HCT116 (cell line): ENCODE results near the gene COX6B2. TPM values are rescaled to one million over a fixed set of nuclear protein-coding genes. Genes with fewer than 3 reads are reported as not detected.

Experiments used
- ATAC-seq: fragments of 200-7000 bp; cut with Tn5 transposase; 2 replicates; pipeline ENCODE4 v1.9.1; 2020; ENCODE audit warnings: mild to moderate bottlenecking, moderate library complexity
- BruUV-seq: library from RNA; stranded (reverse); fragments of 400-500 nt; replicated peaks from 2 replicates; lab custom pipeline; 2021; lab: Mats Ljungman, UMichigan
- CTCF ChIA-PET: fragments of 300-600 bp; sonication (Branson Sonifier 250); formaldehyde crosslinking; loops from one replicate; lab custom pipeline; 2021; ENCODE audit warnings: antibody characterized with exemption; lab: Charles Lee
- POLR2A ChIA-PET: fragments of 300-600, 350-600 bp; sonication (Branson Sonifier 250); formaldehyde crosslinking; loops from one replicate; lab custom pipeline; 2021; ENCODE audit warnings: antibody characterized with exemption; lab: Charles Lee
- RAD21 ChIA-PET, 2 experiments: fragments of 300-600 bp; sonication (Branson Sonifier 250); formaldehyde crosslinking; loops; one replicate each; lab custom pipeline; 2023; ENCODE audit warnings: low total read pairs in 2 of 2; ENCODE audit not compliant: uncharacterized antibody in 2 of 2, unreplicated experiment in 2 of 2, low non-redundant PET in 1 of 2; lab: Charles Lee
- DNase-seq: peaks from one replicate; pipeline ENCODE4 v3.0.0-alpha.2; 2010; ENCODE audit warnings: low read depth, low spot score
- H2AFZ ChIP-seq: fragments of 200-600 bp; shearing (Covaris generic), sonication (generic); 2 replicates; pipeline ENCODE4 v1.6.1; 2017; ENCODE audit warnings: low read depth, mixed run types, mixed read lengths, antibody characterized with exemption, low read length; ENCODE audit not compliant: poor library complexity, severe bottlenecking
- H3K27ac ChIP-seq: 2 replicates; pipeline ENCODE4 v1.5.1; 2012; ENCODE audit warnings: low read depth, low read length
- H3K27me3 ChIP-seq: fragments of 200-600 bp; sonication (generic); 2 replicates; pipeline ENCODE4 v1.6.1; 2016; ENCODE audit warnings: mixed run types, low read length, mixed read lengths; ENCODE audit not compliant: insufficient read depth
- H3K36me3 ChIP-seq, 2 experiments: fragments of 200-500 bp in 1 of 2; fragments of 200-600 bp in 1 of 2; sonication (Bioruptor generic) in 1 of 2; sonication (generic) in 1 of 2; 2 replicates each; pipeline versions ENCODE4 v1.5.1 to v1.6.1; 2014 to 2016; ENCODE audit warnings: low read length in 2 of 2, inconsistent platforms in 1 of 2, mixed read lengths in 1 of 2, mixed run types in 1 of 2; ENCODE audit not compliant: insufficient read depth in 2 of 2, control insufficient read depth in 1 of 2
- H3K4me1 ChIP-seq, 2 experiments: fragments of 200-600 bp in 1 of 2; sonication (generic) in 1 of 2; 2 replicates each; pipeline versions ENCODE4 v1.5.1 to v1.6.1; 2012 to 2017; ENCODE audit warnings: low read length in 2 of 2, inconsistent platforms in 1 of 2, mild to moderate bottlenecking in 1 of 2, mixed read lengths in 1 of 2, mixed run types in 1 of 2, moderate library complexity in 1 of 2; ENCODE audit not compliant: insufficient read depth in 2 of 2, control insufficient read depth in 1 of 2
- H3K4me2 ChIP-seq: fragments of 200-600 bp; sonication (generic); 2 replicates; pipeline ENCODE4 v1.6.1; 2017; ENCODE audit warnings: mixed run types, low read length, mixed read lengths
- H3K4me3 ChIP-seq, 2 experiments: fragments of 200-600 bp in 1 of 2; sonication (generic) in 1 of 2; replicated peaks in 1 of 2; 2 replicates each; pipeline ENCODE4 v1.5.1; 2011 to 2016; ENCODE audit warnings: low read length in 2 of 2, control low read depth in 1 of 2, low read depth in 1 of 2, mild to moderate bottlenecking in 1 of 2, mixed read lengths in 1 of 2, mixed run types in 1 of 2
- H3K79me2 ChIP-seq: fragments of 200-600 bp; sonication (generic); 2 replicates; pipeline ENCODE4 v1.6.1; 2017; ENCODE audit warnings: mild to moderate bottlenecking, mixed run types, low read length, moderate library complexity, mixed read lengths; ENCODE audit not compliant: insufficient read depth
- H3K9ac ChIP-seq: fragments of 200-600 bp; sonication (generic); 2 replicates; pipeline ENCODE4 v1.6.1; 2016; ENCODE audit warnings: low read length, mixed read lengths
- H3K9me2 ChIP-seq: fragments of 200-600 bp; sonication (generic), shearing (Covaris generic); 2 replicates; pipeline ENCODE4 v1.6.1; 2017; ENCODE audit warnings: mixed run types, mild to moderate bottlenecking, moderate library complexity; ENCODE audit not compliant: insufficient read depth
- H3K9me3 ChIP-seq, 2 experiments: fragments of 200-500 bp in 1 of 2; fragments of 200-600 bp in 1 of 2; sonication (Bioruptor generic) in 1 of 2; sonication (generic) in 1 of 2; 2 replicates each; pipeline ENCODE4 v1.6.1; 2014 to 2017; ENCODE audit warnings: low read length in 2 of 2, mixed read lengths in 2 of 2, inconsistent platforms in 1 of 2, low read depth in 1 of 2, mild to moderate bottlenecking in 1 of 2, mixed run types in 1 of 2, moderate library complexity in 1 of 2; ENCODE audit not compliant: control insufficient read depth in 1 of 2, insufficient read depth in 1 of 2
- H4K20me1 ChIP-seq: fragments of 200-600 bp; sonication (generic), shearing (Covaris generic); 2 replicates; pipeline ENCODE4 v1.6.1; 2017; ENCODE audit warnings: mixed run types, mild to moderate bottlenecking, moderate library complexity; ENCODE audit not compliant: insufficient read depth
- ATF3 ChIP-seq: IDR thresholded peaks from 2 replicates; pipeline ENCODE4 v1.6.1; 2012
- CBX3 ChIP-seq: IDR thresholded peaks from 2 replicates; pipeline ENCODE4 v1.6.1; 2012; ENCODE audit warnings: low read depth
- CEBPB ChIP-seq: IDR thresholded peaks from 2 replicates; pipeline ENCODE4 v1.6.1; 2012; ENCODE audit warnings: low read depth
- CTCF ChIP-seq, 3 experiments: fragments of 200-600 bp in 1 of 3; sonication (generic) in 1 of 3; IDR thresholded peaks in 2 of 3; conservative IDR thresholded peaks in 1 of 3; 2 replicates each; pipeline ENCODE4 v1.5.1; 2012 to 2017; ENCODE audit warnings: low read depth in 2 of 3, low read length in 2 of 3, antibody characterized with exemption in 1 of 3, borderline replicate concordance in 1 of 3, control low read depth in 1 of 3, mild to moderate bottlenecking in 1 of 3, mixed read lengths in 1 of 3, mixed run types in 1 of 3, moderate library complexity in 1 of 3; ENCODE audit not compliant: insufficient read depth in 1 of 3
- EGR1 ChIP-seq: IDR thresholded peaks from 2 replicates; pipeline ENCODE4 v1.6.1; 2012; ENCODE audit warnings: low read depth
- ELF1 ChIP-seq: IDR thresholded peaks from 2 replicates; pipeline ENCODE4 v1.6.1; 2012; ENCODE audit warnings: low read depth, borderline replicate concordance
- EZH2 ChIP-seq: fragments of 200-600 bp; sonication (generic); IDR thresholded peaks from 2 replicates; pipeline ENCODE4 v1.6.1; 2017; ENCODE audit warnings: antibody characterized with exemption, mixed run types
- EZH2phosphoT487 ChIP-seq: fragments of 200-600 bp; IDR thresholded peaks from 2 replicates; pipeline ENCODE4 v1.6.1; 2018; ENCODE audit warnings: antibody characterized with exemption, borderline replicate concordance
- FOSL1 ChIP-seq: IDR thresholded peaks from 2 replicates; pipeline ENCODE4 v1.6.1; 2012; ENCODE audit warnings: low read depth
- JUND ChIP-seq: IDR thresholded peaks from 2 replicates; pipeline ENCODE4 v1.6.1; 2012
- MAX ChIP-seq: IDR thresholded peaks from 2 replicates; pipeline ENCODE4 v1.6.1; 2012
- POLR2A ChIP-seq: IDR thresholded peaks from 2 replicates; pipeline ENCODE4 v1.7.0; 2011; ENCODE audit warnings: borderline replicate concordance; ENCODE audit not compliant: insufficient read depth, insufficient read length; ENCODE audit errors: extremely low read depth
- POLR2AphosphoS5 ChIP-seq: IDR thresholded peaks from 2 replicates; pipeline ENCODE4 v1.6.1; 2011; ENCODE audit warnings: mild to moderate bottlenecking, low read depth, low read length, moderate library complexity
- RAD21 ChIP-seq: IDR thresholded peaks from 2 replicates; pipeline ENCODE4 v1.6.1; 2012; ENCODE audit warnings: low read depth, mild to moderate bottlenecking
- SP1 ChIP-seq: IDR thresholded peaks from 2 replicates; pipeline ENCODE4 v1.6.1; 2012; ENCODE audit warnings: low read depth
- TCF7L2 ChIP-seq: IDR thresholded peaks from 2 replicates; pipeline ENCODE4 v1.7.0; 2011; ENCODE audit warnings: borderline replicate concordance, inconsistent platforms; ENCODE audit not compliant: insufficient read depth, insufficient read length; ENCODE audit errors: extremely low read depth
- ZBTB33 ChIP-seq: IDR thresholded peaks from 2 replicates; pipeline ENCODE4 v1.6.1; 2011; ENCODE audit warnings: mild to moderate bottlenecking, low read length, moderate library complexity; ENCODE audit not compliant: insufficient replicate concordance; ENCODE audit errors: extremely low read depth
- ZNF274 ChIP-seq: fragments of 200-500 bp; sonication (Bioruptor generic); IDR thresholded peaks from 2 replicates; pipeline ENCODE4 v1.6.1; 2014; ENCODE audit warnings: mild to moderate bottlenecking, low read depth, low read length, inconsistent platforms
- intact Hi-C: fragments of 100-400 bp; cut with micrococcal nuclease; formaldehyde crosslinking; loops from 2 replicates; pipeline ENCODE4 v1.10.0; 2022
- total RNA-seq: library from RNA; stranded (reverse); gene quantifications from one replicate; pipeline ENCODE4 v1.2.1, GENCODE V29; 2021; ENCODE audit not compliant: unreplicated experiment

The COX6B2 gene
- total RNA-seq, 1 experiment from 2014 or later, result 2.4 TPM

GRCh38 chr19:55303477-55303876 lies 51.0 kb downstream of the COX6B2 start:
- TF ChIP-seq MAX, result no peak
- no peak for TF ChIP-seq SP1
- no peak for TF ChIP-seq CTCF (IDR thresholded peaks at IDR 0.05 in 2 of 3, conservative IDR thresholded peaks at IDR 0.05 in 1 of 3; ENCODE audit: borderline replicate concordance in 1 of 3, insufficient read depth in 1 of 3, low read depth in 2 of 3, low read length in 2 of 3)
- no peak for TF ChIP-seq EZH2
- no peak for TF ChIP-seq JUND
- TF ChIP-seq ELF1, result no peak
- TF ChIP-seq FOSL1, result no peak
- no peak for TF ChIP-seq POLR2AphosphoS5
- TF ChIP-seq POLR2A, result no peak
- no peak for TF ChIP-seq EGR1
- TF ChIP-seq CBX3, result no peak
- no peak for TF ChIP-seq ATF3
- no peak for TF ChIP-seq CEBPB
- no peak for TF ChIP-seq EZH2phosphoT487
- TF ChIP-seq TCF7L2, result no peak
- TF ChIP-seq ZBTB33, result no peak
- TF ChIP-seq ZNF274, result no peak
- TF ChIP-seq RAD21, result no peak
- no peaks in the 10 kb centered on the region for H4K20me1 ChIP-seq
- no peak overlapping the region for H3K4me3 ChIP-seq
- H3K9me2 ChIP-seq, result no peaks in the 10 kb centered on the region
- no peak for DNase-seq
- no peak overlapping the region for H3K27ac ChIP-seq
- peaks cover 0 to 7% of the 10 kb centered on the region in 2 experiments; a peak in 1 of 4 replicates for H3K4me1 ChIP-seq
- no peak overlapping the region for H3K9ac ChIP-seq
- H3K36me3 ChIP-seq, result peaks cover 11 to 13% of the 10 kb centered on the region in 2 experiments; a peak in 2 of 4 replicates
- BruUV-seq, result TSS peak; percentile 21
- H3K9me3 ChIP-seq, result no peaks in the 10 kb centered on the region
- no peak for ATAC-seq
- RAD21 ChIA-PET, result no interaction called here
- CTCF ChIA-PET, result no interaction called here
- H3K4me2 ChIP-seq, result no peak overlapping the region
- H3K27me3 ChIP-seq, result no peaks in the 10 kb centered on the region
- no peak overlapping the region for H2AFZ ChIP-seq
- POLR2A ChIA-PET, result no interaction called here
- intact Hi-C loops, result loop anchor here (5.0 kb wide), 1 partner anchor 79 kb away; the partner anchor contains the start of gene TMEM238
- no peaks in the 10 kb centered on the region for H3K79me2 ChIP-seq
